UCSD-AML1 (cell line): ENCODE results near the gene LSM4.
A peak's percentile ranks its signal among the peaks of the same experiment; 100 is the strongest.
"Not testable (repeated sequence)": the region's sequence is repeated elsewhere in the genome, so short reads cannot be mapped to it uniquely, and the experiment has no call there.

Source experiments
- DNase-seq: peaks from one replicate; lab custom pipeline; 2025; ENCODE audit not compliant: unreplicated experiment; lab: John Stamatoyannopoulos, UW

LSM4 gene

DNA sequence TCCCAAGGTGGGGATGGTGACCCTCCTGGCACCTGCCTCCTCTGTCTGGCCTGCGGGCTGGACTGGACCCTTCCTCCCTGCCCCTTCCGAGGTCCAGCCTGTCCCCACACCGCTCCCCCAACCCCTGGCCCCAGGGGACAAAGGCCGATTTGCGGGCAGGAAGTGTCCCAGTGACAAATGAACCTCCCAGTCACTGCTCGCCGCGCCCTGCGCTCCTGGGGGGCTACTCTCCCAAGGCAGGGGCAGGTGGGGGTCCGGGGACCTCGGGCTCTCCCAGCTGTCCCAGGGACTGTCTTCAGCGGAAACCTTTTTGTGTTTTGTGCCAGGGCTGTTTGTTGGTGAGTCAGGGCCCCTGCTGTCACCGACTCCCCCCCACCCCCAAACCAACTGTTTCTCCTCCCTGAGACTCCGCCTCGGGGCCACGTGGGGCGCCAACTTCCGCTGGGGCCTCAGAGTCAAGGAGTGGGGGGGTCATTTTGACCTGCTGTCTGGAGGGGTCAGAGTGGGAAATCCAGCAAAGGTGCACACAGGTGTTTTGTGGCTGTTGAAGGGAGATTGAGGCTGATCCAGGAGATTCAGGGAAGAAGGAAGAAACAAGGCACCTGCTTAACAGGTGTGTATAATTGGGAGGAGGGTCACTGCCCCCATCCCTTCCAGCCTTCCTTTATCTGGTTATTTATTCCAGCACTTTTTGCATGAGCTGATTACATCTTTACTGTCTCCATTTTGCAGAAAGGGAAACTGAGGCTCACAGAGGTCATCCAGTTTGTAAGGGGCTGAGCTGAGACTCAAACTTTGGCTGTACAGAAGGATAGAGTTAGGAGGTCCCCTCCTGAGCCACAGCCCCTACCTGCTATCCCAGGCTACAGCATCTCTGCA is 18.4 kb upstream of the LSM4 start:
- DNase-seq: peak; percentile 67

DNA sequence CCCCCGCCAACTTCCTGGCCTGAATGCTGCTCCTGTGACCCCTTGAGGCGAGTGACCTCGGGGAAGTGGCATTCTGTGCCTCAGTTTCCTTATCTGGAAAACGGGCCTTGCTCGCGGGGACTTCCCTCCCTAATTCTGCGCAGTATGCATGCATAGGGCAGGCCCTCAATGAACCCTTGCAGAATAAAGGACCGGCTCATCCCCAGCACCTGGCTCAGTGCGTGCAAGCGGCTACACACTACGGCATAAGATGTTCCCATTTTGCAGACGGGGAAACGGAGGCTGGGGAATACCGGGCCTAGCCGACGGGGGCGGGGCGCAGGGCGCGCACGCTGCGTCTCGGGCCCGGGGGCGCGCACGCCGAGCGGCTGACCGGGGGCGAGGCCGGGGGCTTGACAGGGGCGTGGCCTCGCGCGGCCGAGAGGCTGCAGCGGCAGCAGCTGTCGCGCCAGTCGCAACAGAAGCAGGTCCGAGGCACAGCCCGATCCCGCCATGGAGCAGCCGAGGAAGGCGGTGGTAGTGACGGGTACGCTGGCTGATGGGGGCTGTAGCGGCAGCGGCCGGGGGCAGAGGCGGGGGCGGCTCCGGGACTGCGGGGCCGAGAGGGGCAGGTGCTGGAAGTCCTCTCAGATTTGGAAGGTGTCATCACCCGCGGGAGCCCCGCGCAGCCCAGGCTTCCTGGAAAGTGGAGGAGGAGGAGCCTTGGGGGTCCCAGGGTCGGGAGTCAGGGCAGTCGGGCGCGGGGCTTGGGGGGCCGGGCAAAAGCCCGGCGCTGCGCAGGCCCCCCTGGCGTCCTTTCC is 17.5 kb upstream of the LSM4 start, which contains the start of gene PGPEP1:
TSS of gene PGPEP1 (plus strand) at position 409 of the 800 bp plus-strand sequence. CDS start at position 493, 84 bp downstream.
- DNase-seq: peak; percentile 76

- no peak for DNase-seq
Measured at GRCh38 chr19:18339723-18340122, 16.8 kb upstream of the LSM4 start.

DNA sequence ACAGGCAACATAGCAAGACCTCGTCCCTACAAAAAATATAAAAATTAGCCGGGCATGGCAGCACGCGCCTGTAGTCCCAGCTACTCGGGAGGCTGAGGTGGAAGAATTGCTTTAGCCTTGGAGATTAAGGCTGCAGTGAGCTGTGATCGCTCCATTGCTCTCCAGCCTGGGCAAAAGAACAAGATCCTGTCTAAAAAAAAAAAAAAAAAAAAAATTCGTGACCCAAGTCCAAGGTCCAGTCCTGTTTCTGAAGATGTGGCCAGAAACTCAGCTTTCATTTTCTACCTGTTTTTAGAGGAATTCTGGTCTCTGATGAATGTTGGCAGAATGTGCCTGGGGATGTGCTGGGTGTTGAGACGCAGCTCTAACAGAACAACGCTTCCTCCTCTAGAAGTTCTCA is 15.7 kb upstream of the LSM4 start:
- DNase-seq: no peak

DNA sequence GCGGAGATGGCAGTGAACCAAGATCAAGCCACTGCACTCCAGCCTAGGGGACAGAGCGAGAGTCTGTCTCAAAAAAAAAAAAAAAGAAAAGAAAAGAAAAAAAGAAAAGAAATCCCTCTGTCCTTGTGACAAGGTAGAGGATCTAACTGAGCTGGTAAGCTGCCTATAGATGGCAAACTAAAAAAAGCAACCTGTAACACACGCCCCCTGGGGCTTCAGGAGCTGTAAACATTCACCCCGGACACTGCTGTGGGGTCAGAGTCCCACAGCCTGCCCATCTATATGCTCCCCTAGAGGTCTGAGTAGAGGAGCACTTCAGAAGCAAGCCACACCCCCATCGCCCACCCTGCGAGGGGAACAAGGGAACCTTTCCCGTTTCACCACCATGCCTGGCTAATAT is 13.2 kb upstream of the LSM4 start:
- DNase-seq: no peak

DNA sequence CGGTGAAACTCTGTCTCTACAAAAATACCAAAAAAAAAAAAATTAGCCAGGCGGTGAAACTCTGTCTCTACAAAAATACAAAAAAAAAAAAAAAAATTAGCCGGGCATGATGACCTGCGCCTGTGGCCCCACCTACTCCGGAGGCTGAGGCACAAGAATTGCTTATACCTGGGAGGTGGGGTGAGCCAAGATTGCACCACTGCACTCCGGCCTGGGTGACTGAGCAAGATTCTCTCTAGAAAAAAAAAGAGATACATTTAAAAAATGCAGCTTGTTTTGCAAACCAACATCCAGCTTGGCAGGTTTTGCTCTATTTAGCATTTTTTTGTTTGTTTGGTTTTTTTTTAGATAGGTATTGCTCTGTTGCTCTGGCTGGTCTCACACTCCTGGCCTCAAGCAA is 10.8 kb upstream of the LSM4 start:
- no peak for DNase-seq

DNA sequence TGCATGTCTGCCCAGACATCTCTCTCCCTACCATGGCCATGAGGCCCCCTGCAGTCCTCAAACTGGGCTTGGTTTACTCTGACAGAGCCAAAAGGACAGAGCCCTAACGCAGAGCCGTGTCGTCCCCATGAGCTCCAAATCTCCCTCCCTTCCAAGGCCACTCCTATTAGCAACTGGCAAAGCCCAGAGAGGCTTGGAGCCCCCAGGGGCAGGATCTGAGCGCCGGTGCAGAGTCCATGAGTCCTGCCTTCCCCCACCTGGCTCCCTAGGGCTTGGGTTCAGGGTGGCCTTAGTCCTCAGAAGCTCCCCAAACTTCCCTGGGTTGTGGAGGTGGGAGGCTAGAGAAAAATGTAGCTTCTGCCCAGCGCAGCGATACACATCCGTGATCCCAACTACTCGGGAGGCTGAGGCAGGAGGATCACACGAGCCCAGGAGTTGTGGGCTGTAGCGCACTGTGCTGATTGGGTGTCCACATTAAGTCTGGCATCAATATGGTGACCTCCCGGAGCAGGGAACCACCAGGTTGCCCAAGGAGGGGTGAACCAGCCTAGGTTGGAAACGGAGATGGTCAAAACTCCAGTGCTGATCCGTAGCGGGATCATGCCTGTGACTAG is 10.1 kb upstream of the LSM4 start:
- DNase-seq: no peak

DNA sequence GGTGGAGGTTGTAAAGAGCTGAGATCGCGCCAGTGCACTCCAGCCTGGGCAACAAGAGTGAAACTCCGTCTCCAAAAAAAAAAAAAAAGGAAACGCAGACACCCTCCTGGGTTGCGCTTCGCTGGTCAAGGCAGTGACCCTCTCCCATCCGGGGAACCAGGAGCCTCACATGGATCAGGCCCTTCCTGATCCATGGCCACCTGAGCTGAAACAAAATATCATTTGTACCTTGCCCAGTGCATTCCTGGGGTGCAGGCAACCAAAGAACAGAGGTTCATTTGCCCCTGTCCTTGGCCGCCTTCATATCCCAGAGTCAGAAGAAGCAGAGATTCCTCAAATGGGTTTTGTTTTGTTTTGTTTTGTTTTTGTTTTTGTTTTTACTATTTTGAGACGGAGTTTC is 8.0 kb upstream of the LSM4 start:
- DNase-seq: no peak

DNA sequence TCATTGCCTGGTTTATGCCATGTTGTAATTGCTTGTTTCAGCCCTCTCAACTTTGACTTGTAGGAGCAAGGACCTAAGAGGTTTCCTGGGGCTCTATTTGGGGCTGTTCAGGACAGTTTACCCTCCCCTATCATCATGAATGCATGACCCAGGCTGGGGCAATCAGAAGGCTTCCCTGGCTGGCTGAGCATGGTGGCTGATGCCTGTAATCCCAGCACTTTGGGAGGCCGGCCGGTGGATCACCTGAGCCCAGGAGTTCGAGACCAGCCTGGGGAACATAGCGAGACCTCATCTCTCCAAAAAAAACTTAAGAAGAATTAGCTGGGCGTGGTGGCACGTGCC is 6.1 kb upstream of the LSM4 start:
- DNase-seq: no peak

- peak; percentile 80 for DNase-seq
Measured at GRCh38 chr19:18328340-18329034, 5.6 kb upstream of the LSM4 start.

- no peak for DNase-seq
Measured at GRCh38 chr19:18326772-18327171, 3.9 kb upstream of the LSM4 start.

GRCh38 chr19:18324373-18324731 is 1.5 kb upstream of the LSM4 start:
- DNase-seq: not testable (repeated sequence)

DNA sequence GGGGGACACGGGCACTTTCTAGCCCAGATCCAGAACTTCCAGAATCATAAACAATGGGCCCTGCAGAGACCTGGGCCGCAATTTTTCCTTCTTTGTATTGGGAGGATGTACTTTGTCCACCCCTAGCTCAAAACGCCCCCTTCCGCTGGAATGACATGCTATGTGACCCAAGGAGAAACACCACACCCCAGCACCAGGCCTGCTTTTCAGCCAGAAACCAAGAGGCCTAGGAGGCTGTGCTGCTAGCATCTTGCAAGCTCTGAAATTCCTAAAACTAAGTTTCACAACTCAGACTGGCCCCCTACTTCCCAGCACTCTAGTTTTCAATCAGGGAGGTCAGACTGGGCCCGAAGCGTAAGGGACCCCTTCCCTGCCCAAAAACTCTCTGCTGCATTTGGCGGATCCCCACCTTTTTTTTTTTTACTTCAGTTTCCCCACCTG is 538 bp downstream of the LSM4 start:
- peak; percentile 72 for DNase-seq

- DNase-seq: peak; percentile 50
Measured at GRCh38 chr19:18321734-18322102, 1.2 kb downstream of the LSM4 start.

DNA sequence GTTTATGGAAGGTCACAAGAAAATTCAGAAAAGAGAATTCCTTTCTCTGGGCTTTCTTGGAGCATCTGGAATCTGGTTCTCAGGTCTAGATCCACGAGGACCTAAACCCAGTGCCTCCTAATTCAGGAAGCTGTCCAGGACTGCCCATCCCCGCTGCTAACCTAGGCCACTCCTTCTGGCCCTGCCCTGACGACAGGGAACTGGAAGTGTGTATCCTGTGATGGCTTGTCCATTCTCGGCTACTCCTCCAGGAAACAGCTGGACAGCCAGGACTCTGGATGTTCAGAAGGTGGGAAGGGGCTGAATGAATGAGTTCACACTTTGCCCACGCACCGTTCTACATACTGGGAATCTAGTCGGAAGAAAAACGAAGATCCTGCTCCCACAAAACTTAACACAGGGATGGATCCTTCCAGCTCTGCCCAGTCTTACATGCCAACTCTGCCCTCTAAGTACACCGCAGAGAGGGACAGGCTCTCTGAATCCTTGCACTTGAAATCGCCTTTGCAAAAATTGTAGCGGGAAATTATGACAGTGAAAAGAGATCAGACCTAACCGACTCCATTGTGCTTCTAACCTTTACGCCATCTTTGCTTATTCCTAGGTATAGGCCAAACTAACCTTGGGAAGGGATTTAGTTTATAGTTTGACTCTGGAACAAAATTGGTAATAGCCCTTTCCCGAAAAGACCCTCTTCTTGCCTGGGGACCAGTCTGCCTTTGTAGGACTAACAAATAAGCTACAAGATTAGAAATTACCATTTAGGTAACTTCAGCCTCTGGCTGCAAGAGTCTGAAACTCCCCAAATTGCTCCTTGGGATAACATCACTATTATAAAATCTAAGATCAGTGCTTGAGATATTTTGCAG is 1.8 kb downstream of the LSM4 start:
- peak; percentile 47 for DNase-seq

DNA sequence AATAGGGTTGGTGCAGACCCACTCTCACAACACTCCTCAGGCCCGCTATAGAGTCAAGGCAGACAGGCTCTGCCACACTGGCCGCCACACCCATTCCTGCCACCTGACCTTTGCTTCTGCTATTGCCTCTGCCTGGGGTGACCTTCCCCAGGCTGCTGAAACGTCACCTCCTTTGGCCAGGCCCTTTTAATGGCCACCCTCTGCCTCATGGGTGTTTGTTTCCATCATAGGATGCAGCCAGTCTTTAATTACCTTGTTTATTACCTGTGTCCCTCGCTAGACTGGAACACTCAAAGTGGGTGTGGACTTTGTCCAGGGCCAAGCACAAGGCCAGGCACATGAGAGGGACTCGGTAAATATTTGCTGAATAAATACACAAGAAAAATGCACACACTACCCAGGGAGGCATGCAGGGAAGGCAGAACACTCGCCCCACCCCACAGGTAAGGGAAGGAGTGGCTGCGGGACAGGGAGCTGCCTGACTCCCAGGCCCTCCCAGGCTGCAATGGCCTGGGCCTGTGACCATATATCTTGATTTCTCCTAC is 3.2 kb downstream of the LSM4 start:
- DNase-seq: no peak

GRCh38 chr19:18317961-18318800 is 4.7 kb downstream of the LSM4 start:
- DNase-seq: peak; percentile 95

DNA sequence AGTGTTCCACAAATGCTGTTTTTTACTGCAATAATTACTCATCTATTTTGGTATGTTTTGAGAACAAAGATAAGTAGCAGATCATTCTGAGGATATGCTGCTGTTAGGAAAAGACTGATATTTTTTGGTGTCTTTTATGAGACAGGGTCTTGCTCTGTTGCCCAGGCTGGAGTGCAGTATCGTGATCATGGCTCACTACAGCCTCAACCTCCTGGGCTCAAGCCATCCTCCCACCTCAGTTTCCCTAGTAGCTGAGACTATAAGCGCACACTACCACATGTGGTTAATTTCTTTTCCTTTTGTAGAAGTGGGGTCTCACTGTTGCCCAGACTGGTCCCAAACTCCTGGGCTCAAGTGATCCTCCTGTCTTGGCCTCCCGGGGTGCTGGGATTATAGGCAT is 9.5 kb downstream of the LSM4 start:
- DNase-seq: no peak

DNA sequence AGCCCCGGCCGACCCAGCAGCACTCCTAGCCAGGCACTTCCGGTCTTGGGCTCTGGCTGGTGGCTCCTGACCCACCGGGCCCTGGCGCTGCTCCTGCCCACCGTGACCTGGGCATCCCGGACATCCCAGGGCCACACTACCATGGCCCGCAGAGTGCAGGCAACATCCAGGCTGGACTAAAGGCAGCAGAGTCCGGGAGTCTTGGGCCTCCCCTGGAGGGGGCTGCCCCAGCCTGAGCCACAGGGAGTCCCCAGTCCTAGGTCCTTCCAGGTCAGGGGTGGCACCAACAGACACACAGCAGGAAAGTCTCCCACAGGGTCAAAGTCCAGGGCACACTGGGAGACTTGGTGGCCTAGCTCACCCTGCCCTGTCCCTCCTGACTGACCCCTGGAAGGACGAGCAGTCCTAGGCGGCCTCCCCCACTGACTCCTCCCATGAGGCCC is 10.8 kb downstream of the LSM4 start:
- DNase-seq: no peak
